Transverse colon (tissue), 3 donors: ENCODE results near the gene GLO1.

ENCODE experiments used
- EP300 ChIP-seq: sonication (generic); formaldehyde crosslinking; IDR thresholded peaks from one replicate; pipeline ENCODE4 v1.6.1; 2017; ENCODE audit warnings: antibody characterized with exemption, low read depth
- TF ChIP-seq, protein P1 (sequence below), 5 experiments: fragments of 200-600 bp in 3 of 5; fragments of 450-650 bp in 2 of 5; sonication (generic) in 3 of 5; IDR thresholded peaks; 1 replicate in 2 of 5; 2 replicates in 3 of 5; pipeline ENCODE4 v1.5.1; 2016 to 2017; ENCODE audit warnings: antibody characterized with exemption in 5 of 5, inconsistent platforms in 3 of 5, mild to moderate bottlenecking in 2 of 5, moderate library complexity in 1 of 5

DNA sequence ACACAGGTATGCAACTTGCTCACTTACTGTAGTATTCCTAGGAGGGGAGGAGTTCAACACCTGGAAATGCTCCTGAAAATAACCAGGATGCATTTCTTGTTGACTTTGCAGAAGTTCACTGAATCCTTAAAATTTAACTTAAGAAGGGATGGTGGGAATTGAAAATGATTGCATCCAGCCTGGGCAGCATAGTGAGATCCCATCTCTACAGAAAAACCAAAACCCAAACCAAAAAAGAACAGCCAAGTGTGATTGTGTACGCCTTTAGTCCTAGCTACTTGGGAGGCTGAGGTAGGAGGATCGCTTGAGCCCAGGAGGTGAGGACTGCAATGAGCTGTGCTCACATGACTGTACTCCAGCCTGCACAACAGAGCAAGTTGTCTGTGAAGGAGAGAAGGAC lies 13.9 kb upstream of the GLO1 start:
- TF ChIP-seq, protein P1, sequence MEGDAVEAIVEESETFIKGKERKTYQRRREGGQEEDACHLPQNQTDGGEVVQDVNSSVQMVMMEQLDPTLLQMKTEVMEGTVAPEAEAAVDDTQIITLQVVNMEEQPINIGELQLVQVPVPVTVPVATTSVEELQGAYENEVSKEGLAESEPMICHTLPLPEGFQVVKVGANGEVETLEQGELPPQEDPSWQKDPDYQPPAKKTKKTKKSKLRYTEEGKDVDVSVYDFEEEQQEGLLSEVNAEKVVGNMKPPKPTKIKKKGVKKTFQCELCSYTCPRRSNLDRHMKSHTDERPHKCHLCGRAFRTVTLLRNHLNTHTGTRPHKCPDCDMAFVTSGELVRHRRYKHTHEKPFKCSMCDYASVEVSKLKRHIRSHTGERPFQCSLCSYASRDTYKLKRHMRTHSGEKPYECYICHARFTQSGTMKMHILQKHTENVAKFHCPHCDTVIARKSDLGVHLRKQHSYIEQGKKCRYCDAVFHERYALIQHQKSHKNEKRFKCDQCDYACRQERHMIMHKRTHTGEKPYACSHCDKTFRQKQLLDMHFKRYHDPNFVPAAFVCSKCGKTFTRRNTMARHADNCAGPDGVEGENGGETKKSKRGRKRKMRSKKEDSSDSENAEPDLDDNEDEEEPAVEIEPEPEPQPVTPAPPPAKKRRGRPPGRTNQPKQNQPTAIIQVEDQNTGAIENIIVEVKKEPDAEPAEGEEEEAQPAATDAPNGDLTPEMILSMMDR (IDR thresholded peaks at IDR 0.05) = no peak
- no peak for TF ChIP-seq EP300
